ENCODE measurements around the gene DEFB108B.
"Not testable (repeated sequence)": the region's sequence is repeated elsewhere in the genome, so short reads cannot be mapped to it uniquely, and the experiment has no call there.

The DEFB108B gene, protein sequence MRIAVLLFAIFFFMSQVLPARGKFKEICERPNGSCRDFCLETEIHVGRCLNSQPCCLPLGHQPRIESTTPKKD

DNA sequence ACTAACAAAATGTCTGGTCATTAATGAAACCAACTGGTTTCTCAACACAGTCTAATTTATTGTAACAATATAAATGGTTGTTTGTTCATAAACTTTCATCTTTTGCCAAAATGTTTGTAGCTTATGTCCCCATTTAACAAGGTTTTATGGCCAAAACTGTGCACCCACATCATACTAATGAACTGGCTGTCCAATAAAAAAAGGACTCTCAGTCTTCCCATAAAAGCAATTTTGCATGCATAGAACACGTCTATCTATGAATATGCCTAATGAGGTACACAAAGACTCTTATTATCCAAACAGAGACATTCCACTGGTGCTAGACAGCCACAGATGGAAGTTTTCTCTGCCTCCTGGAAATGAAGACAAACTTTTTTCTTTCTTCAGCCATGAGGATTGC lies at the start of gene DEFB108B:
Gene DEFB108B, plus strand, starts transcription at position 390 of the 400 bp plus-strand sequence. Its CDS starts 0 bp downstream, at position 390.
- H3K27ac ChIP-seq: not testable (repeated sequence)

DNA sequence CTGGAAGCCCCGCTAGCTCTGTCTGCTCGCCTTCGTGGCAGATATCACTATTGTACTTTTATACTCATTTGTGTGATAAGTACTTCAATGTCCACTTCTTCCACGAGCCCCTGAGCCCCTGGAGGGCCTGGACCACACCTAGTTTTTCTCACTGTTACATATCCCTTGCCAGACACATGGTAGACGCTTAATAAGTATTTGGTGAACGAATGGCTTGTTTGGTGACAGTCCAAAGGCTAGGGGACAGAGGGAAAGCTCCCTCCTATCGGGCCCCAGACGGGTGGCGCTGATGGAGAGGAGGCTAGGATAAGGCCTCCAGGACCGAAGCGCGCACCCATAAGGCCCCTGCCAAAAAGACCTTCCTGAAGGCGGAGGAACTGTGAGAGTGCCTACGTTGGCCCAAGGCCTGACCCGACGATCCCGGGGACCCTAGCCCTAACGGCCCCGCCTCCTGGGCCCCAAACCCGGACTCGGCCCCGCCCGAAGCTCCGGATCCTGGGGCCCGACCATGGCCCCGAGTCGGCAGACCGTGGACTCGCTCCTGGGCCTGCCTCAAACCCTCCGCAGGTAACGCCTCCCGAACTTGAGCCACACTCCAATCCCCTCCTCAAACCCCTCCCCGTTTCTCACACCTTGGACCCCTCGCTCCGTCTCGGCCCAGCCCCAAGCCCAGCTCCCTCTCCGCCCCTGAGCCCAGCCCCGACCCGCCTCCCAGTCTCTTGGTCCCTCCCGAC lies 46.7 kb upstream of the DEFB108B start:
- H3K27ac ChIP-seq: peak overlapping the region; percentile 70

DNA sequence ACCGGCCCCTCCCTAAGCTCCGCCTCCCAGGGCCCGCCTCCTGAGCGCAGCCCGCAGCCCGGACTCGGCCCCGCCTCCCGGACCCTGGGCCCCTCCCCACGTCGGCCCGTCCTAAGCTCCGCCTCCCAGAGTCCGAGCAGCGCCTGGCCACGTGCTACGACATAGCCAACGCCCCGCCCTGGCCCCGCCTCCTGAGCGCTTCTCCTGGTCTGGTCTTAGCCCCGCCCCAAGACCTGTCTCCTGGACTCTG lies 46.2 kb upstream of the DEFB108B start:
- peak overlapping the region; percentile 70 for H3K27ac ChIP-seq

DNA sequence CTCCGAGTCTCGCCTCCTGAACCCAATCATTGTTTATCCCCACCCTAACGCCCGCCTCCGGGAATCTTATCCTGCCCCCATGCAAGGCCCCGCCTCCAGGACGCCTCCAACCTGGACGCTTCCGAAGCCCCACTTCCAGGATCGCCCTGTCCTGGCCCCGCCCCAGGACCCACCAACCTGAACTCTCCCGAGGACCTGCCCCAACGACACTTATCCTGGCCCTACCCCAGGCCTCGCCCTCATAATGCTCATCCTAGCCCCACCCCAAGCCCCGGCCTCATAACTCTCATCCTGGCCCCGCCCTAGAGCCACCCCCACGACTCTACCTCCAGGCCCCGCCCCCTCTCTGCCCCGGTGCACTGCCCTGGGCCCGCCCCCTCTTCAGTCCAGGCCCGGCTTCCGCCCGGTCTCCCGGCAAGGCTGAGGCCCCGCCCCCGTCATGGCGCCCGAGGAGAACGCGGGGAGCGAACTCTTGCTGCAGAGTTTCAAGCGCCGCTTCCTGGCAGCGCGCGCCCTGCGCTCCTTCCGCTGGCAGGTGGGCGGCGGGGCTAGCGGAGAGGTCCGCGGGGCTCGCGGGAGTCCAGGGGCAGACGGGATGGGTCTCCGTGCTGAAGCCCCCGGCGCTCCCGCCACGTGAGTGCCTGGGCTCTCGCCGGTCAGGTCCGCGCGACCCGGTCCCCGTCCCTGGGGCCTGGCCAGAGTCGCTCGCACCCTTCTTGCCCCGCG lies 45.7 kb upstream of the DEFB108B start:
- H3K27ac ChIP-seq: peak overlapping the region; percentile 70
- TF ChIP-seq, protein P1, sequence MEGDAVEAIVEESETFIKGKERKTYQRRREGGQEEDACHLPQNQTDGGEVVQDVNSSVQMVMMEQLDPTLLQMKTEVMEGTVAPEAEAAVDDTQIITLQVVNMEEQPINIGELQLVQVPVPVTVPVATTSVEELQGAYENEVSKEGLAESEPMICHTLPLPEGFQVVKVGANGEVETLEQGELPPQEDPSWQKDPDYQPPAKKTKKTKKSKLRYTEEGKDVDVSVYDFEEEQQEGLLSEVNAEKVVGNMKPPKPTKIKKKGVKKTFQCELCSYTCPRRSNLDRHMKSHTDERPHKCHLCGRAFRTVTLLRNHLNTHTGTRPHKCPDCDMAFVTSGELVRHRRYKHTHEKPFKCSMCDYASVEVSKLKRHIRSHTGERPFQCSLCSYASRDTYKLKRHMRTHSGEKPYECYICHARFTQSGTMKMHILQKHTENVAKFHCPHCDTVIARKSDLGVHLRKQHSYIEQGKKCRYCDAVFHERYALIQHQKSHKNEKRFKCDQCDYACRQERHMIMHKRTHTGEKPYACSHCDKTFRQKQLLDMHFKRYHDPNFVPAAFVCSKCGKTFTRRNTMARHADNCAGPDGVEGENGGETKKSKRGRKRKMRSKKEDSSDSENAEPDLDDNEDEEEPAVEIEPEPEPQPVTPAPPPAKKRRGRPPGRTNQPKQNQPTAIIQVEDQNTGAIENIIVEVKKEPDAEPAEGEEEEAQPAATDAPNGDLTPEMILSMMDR (IDR thresholded peaks at IDR 0.05): no peak

DNA sequence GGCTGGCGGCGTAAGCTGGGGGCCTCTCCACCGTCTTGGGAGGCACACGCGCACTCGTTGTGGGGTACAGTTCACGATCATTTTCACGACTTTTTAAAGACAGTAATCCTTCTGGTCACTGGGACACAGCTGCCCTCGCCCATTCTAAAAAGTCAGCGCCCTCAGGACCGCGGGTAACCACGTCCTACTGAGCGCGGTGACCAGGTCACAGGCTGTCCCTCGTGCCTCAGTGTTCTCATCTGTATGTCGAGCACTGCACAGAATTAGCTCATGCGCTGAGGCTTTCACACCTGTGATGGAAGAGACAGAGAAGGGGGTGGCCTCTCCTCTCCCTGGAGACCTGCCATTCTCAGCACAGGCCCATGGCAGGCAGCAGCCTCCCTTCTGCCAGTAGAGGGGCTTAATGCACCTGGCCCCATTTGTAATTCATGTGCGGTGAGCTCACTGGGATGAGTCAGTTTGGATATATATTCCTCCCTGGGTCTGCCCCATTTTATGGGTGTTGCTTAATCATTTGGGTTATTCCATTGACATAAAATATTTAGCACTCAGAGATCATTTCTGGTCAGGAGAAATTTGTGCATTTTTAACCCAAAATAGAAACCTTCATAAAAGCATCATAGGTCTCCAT lies 45.1 kb upstream of the DEFB108B start:
- peak overlapping the region; percentile 70 for H3K27ac ChIP-seq

DNA sequence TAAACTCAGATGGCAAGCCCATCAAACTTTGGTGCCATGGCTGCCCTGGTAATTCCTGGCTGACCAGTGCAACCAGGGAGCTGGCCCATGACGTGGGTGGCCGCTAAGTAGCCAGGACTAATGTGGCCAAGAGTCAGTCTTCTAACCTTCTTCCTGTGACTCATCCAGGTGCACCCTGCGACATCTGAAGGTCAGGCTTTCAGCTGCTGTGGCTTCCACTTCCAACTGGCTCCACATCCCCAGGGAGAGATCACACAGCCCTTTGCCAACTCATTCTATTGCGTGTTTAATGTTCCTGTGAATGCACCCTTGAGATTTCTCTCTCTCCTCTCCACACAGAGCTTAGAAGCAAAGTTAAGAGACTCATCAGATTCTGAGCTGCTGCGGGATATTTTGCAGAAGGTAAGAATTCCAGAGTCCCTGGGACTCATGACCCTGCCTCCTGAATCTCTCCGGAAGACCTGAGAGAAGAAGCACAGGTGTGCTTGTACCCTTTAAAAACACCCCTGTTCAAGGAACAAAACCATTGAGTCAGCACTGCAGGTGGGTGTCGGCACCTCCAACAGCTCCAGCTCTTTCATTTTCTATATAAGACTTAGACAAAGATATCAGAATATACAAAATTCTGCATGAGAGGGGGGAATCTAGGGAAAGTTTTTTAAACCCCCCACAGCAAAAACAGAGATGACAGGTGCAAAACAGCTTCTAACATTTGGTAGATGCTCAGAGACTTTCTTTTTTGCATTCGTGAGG lies 43.4 kb upstream of the DEFB108B start:
- H3K27ac ChIP-seq: not testable (repeated sequence)

DNA sequence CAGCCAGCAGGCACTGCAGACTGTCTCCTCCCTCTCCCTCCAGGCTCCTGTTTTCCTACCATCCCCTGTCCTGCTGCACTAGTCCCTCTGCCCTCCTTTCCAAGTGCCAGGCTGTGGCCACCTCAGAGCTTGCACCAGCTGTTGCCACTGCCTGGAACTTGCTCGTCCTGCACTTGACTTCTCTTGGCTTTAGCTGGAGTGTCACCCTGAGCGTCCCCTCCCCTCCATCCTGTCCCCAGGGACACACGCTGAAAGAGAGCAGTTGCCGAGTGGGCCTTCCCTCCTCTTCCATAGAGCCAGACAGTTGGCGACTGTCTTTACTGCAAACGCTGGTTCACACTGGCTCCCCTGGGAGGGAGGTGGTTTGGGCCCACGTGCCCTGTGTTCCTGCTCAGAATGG lies 41.9 kb upstream of the DEFB108B start:
- not testable (repeated sequence) for H3K27ac ChIP-seq

DNA sequence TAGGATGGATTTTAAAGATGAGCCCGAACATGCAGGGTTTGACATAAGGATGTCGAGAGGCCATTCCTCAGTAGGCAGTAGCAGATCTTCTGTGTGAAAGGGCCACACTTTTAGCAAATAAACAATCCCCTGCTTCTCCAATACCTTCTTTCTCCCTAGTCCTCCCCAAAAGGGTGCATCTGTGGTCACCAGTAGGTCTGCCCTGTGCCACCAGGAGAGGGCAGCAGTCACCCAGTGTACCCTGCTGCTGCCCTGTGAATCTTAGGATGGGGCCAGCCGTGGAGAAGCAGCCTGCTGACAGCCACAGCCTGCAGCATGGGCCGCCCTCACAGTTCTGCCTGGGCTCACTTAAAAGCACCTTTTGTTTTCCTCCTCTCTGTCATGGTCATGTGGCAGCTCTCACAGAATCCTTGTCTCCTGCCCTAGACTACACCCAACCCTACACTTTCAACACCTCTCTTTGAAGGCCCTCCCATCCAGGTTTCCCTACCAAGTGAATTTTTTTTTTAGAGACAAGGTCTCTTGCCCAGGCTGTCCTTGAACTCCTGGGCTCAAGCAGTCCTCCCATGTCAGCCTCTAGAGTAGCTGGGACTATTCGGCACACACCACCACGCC lies 40.3 kb upstream of the DEFB108B start:
- TF ChIP-seq, protein P1 (IDR thresholded peaks at IDR 0.05): peak; percentile 81
- not testable (repeated sequence) for H3K27ac ChIP-seq

DNA sequence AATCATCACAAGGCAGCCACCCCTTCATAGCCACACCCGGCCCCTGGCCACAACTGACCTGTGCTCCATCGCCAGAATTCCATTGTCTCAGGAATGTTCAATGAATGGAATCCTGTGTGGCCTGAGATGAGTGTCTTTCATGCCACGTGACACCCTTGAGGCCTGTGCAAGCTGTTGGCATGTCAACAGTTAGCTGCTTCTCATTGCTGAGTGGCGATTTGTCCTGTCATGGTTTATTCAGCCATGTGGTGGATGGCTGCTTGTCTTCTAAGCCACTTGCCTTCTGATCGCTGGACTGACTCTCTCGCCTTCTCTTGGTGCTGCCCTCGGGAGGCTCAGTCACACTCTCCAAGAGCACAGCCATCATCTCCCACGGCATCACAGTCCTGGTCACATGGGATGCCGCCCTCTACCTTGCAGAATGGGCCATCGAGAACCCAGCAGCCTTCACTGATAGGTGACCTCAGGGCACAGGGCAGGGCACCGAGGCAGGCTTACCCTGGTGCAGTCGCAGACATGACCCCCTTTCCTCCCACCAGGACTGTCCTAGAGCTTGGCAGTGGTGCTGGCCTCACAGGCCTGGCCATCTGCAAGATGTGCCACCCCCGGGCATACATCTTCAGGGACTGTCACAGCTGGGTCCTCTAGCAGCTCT lies 38.5 kb upstream of the DEFB108B start:
- not testable (repeated sequence) for H3K27ac ChIP-seq

DNA sequence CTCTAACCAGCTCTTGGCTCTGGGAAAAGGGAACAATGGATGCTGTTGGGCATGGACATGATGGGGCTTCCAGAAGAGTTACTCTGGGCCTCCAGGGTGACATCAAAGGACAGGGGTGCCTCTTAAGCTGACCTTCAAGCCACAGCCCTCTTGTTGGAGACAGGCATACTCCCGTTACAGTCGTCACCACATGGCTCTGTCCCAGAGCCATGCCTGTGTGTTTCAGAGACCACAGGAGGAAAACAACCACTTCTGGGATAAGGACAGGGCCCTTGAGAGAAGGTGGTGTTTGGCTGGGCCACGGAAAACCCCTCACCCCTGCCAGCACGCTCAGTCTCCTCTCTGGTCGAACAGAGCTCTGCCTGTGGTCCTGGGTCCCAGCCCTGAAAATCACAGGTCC lies 37.8 kb upstream of the DEFB108B start:
- not testable (repeated sequence) for H3K27ac ChIP-seq

DNA sequence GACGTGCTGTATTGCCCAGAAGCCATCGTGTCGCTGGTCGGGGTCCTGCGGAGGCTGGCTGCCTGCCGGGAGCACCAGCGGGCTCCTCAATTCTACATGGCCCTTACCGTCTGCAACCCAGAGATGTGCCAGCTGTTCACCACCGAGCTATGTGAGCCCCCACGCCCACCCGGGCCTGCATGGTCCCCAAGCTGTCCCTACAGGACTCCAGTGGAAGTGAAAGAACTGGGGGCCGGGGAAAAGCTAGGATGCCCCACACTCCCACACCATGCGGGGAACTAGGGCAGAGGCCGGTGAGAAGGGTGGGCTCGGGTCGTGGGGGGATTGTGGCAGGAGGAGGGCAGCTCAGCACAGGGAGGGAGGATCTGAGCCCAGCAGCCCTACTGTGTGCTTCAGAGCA lies 37.0 kb upstream of the DEFB108B start:
- not testable (repeated sequence) for H3K27ac ChIP-seq

DNA sequence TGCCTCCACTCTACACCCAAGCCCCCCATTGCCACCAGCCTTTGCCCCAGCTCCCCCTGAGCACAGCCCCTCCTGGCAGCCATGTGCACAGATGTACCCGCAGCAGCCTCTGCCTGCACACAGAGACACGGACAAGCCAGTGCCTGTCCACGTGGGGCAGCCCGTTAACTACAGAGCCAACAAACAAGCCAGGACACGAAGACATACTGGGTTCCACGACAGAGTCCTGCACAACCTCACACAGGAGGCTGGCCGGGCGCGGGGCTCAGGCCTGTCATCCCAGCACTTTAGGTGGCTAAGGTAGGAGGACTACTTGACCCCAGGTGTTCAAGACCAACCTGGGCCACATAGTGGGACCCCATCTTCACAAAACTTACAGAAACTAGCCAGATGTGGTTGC lies 36.2 kb upstream of the DEFB108B start:
- H3K27ac ChIP-seq: not testable (repeated sequence)

DNA sequence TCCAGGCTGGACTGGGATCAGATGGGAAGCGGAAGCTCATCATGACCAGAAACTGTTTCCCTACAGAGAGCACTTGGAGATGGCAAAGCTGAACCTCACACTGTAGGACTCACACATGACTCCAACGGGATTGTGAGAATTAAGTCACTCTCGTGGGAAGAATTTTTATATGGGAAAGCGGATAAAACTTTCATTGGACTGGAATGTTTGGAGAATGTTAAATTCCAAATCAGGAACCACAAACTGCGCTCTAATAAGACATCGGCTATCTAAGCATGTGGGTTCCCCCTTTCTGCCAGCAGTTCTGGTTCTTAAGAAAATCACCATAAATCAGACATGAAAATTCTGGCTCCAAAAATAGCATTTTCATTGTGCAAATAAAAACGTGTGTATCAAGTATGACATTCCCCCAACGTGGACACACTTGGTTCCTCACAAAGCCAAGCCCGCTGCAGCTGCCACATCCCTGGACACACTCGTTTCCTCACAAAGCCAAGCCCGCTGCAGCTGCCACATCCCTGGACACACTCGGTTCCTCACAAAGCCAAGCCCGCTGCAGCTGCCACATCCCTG lies 33.4 kb upstream of the DEFB108B start:
- H3K27ac ChIP-seq: not testable (repeated sequence)

All from 22Rv1 (cell line).